DMS53 treated with DMSO at 0.1 percent for 48 hours (cell line): ENCODE measurements around the gene KIAA2012.

Experiments used
- DNase-seq: peaks from one replicate; lab custom pipeline; 2025; ENCODE audit not compliant: unreplicated experiment; lab: John Stamatoyannopoulos, UW

Gene KIAA2012

GRCh38 chr2:202148515-202149154, 75.6 kb downstream of the KIAA2012 start:
- DNase-seq: no peak

- DNase-seq: no peak
Measured at GRCh38 chr2:202149155-202149762, 76.2 kb downstream of the KIAA2012 start.

- DNase-seq: no peak
Measured at GRCh38 chr2:202149936-202150335, 76.9 kb downstream of the KIAA2012 start.

- DNase-seq: no peak
Measured at GRCh38 chr2:202152104-202152715, 79.2 kb downstream of the KIAA2012 start.

GRCh38 chr2:202154613-202155012, 81.6 kb downstream of the KIAA2012 start:
- no peak for DNase-seq

- no peak for DNase-seq
Measured at GRCh38 chr2:202157211-202157990, 84.3 kb downstream of the KIAA2012 start.

GRCh38 chr2:202158796-202159195, 85.7 kb downstream of the KIAA2012 start:
- no peak for DNase-seq

- DNase-seq: no peak
Measured at GRCh38 chr2:202161151-202161835, 88.2 kb downstream of the KIAA2012 start.

GRCh38 chr2:202164411-202164810, 91.4 kb downstream of the KIAA2012 start:
- no peak for DNase-seq

GRCh38 chr2:202165208-202165607, 92.2 kb downstream of the KIAA2012 start:
- DNase-seq: no peak

GRCh38 chr2:202165945-202166344, 92.9 kb downstream of the KIAA2012 start:
- no peak for DNase-seq

- DNase-seq: no peak
Measured at GRCh38 chr2:202169131-202169530, 96.1 kb downstream of the KIAA2012 start.

- DNase-seq: no peak
Measured at GRCh38 chr2:202169832-202170424, 96.9 kb downstream of the KIAA2012 start.

- DNase-seq: no peak
Measured at GRCh38 chr2:202171241-202171825, 98.3 kb downstream of the KIAA2012 start.

GRCh38 chr2:202172439-202173211, 99.6 kb downstream of the KIAA2012 start:
- no peak for DNase-seq

- peak; percentile 60 for DNase-seq
Measured at GRCh38 chr2:202178346-202178958, 105.4 kb downstream of the KIAA2012 start.

- no peak for DNase-seq
Measured at GRCh38 chr2:202184557-202184956, 111.5 kb downstream of the KIAA2012 start.

- no peak for DNase-seq
Measured at GRCh38 chr2:202185156-202185555, 112.1 kb downstream of the KIAA2012 start.

GRCh38 chr2:202186641-202187202, 113.7 kb downstream of the KIAA2012 start:
- DNase-seq: no peak
